Loucy (cell line): ENCODE measurements around the gene CMTR1.

Source experiments
- EZH2phosphoT487 ChIP-seq: fragments of 200-600 bp; IDR thresholded peaks from 2 replicates; pipeline ENCODE4 v1.6.1; 2018; ENCODE audit warnings: antibody characterized with exemption, mild to moderate bottlenecking, moderate library complexity, borderline replicate concordance
- TF ChIP-seq, protein P1 (sequence below): fragments of 200-600 bp; sonication (generic); conservative IDR thresholded peaks from 2 replicates; pipeline ENCODE4 v1.5.1; 2014; ENCODE audit warnings: mild to moderate bottlenecking, antibody characterized with exemption, low read length

- TF ChIP-seq, protein P1, sequence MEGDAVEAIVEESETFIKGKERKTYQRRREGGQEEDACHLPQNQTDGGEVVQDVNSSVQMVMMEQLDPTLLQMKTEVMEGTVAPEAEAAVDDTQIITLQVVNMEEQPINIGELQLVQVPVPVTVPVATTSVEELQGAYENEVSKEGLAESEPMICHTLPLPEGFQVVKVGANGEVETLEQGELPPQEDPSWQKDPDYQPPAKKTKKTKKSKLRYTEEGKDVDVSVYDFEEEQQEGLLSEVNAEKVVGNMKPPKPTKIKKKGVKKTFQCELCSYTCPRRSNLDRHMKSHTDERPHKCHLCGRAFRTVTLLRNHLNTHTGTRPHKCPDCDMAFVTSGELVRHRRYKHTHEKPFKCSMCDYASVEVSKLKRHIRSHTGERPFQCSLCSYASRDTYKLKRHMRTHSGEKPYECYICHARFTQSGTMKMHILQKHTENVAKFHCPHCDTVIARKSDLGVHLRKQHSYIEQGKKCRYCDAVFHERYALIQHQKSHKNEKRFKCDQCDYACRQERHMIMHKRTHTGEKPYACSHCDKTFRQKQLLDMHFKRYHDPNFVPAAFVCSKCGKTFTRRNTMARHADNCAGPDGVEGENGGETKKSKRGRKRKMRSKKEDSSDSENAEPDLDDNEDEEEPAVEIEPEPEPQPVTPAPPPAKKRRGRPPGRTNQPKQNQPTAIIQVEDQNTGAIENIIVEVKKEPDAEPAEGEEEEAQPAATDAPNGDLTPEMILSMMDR: no peak
- TF ChIP-seq EZH2phosphoT487: no peak
Measured at GRCh38 chr6:37396571-37397180, 36.3 kb upstream of the CMTR1 start.
